Stimulated activated CD8-positive, alpha-beta memory T cell treated with anti-CD3 and anti-CD28 coated beads, Interleukin-12 subunit alpha, Interleukin-12 subunit beta, amount 100 ng/mL, for 24 hours (primary cell): ENCODE data around the gene ADGB.
"Not testable (repeated sequence)": the region's sequence is repeated elsewhere in the genome, so short reads cannot be mapped to it uniquely, and the experiment has no call there.

Experiments used
- DNase-seq: peaks from one replicate; pipeline ENCODE4 v3.0.0-alpha.2; 2020; ENCODE audit errors: extremely low read depth

Gene ADGB

GRCh38 chr6:146598772-146599405 lies at the start of gene ADGB:
TSS of gene ADGB (plus strand) at chr6:146598972. CDS start at chr6:146599041, 69 bp downstream.
- DNase-seq, result no peak

- DNase-seq, result no peak
Observed at GRCh38 chr6:146550911-146551310, 47.9 kb upstream of the ADGB start.

- DNase-seq, result no peak
Observed at GRCh38 chr6:146551545-146551944, 47.2 kb upstream of the ADGB start.

GRCh38 chr6:146553377-146554135 lies 45.2 kb upstream of the ADGB start:
- no peak for DNase-seq

GRCh38 chr6:146560607-146561006 lies 38.2 kb upstream of the ADGB start:
- no peak for DNase-seq

- not testable (repeated sequence) for DNase-seq
Observed at GRCh38 chr6:146566661-146567060, 32.1 kb upstream of the ADGB start.

- DNase-seq, result not testable (repeated sequence)
Observed at GRCh38 chr6:146568619-146569018, 30.2 kb upstream of the ADGB start.

- no peak for DNase-seq
Observed at GRCh38 chr6:146574211-146574610, 24.6 kb upstream of the ADGB start.

GRCh38 chr6:146578054-146578453 lies 20.7 kb upstream of the ADGB start:
- DNase-seq, result no peak

- no peak for DNase-seq
Observed at GRCh38 chr6:146581968-146582367, 16.8 kb upstream of the ADGB start.

- no peak for DNase-seq
Observed at GRCh38 chr6:146582857-146583256, 15.9 kb upstream of the ADGB start.

- no peak for DNase-seq
Observed at GRCh38 chr6:146583966-146584365, 14.8 kb upstream of the ADGB start.

- DNase-seq, result no peak
Observed at GRCh38 chr6:146587459-146587858, 11.3 kb upstream of the ADGB start.

GRCh38 chr6:146590492-146590891 lies 8.3 kb upstream of the ADGB start:
- no peak for DNase-seq

- no peak for DNase-seq
Observed at GRCh38 chr6:146592451-146592850, 6.3 kb upstream of the ADGB start.

GRCh38 chr6:146593986-146594385 lies 4.8 kb upstream of the ADGB start:
- DNase-seq, result no peak

GRCh38 chr6:146594495-146594894 lies 4.3 kb upstream of the ADGB start:
- no peak for DNase-seq

GRCh38 chr6:146595972-146596731 lies 2.6 kb upstream of the ADGB start:
- DNase-seq, result no peak

GRCh38 chr6:146601352-146601751 lies 2.6 kb downstream of the ADGB start:
- DNase-seq, result no peak

GRCh38 chr6:146602526-146602925 lies 3.8 kb downstream of the ADGB start:
- no peak for DNase-seq

GRCh38 chr6:146613947-146614346 lies 15.2 kb downstream of the ADGB start:
- no peak for DNase-seq

- no peak for DNase-seq
Observed at GRCh38 chr6:146620655-146621054, 21.9 kb downstream of the ADGB start.

GRCh38 chr6:146628350-146628749 lies 29.6 kb downstream of the ADGB start:
- DNase-seq, result no peak
